Skeletal muscle tissue (tissue), 4 donors: ENCODE data around the gene MAL. TPM values are rescaled to one million over a fixed set of nuclear protein-coding genes. Genes with fewer than 3 reads are reported as not detected.

Experiments
- H3K27ac ChIP-seq: one replicate; pipeline ENCODE4 v1.7.0; 2013; ENCODE audit warnings: mild to moderate bottlenecking, low read depth, low read length, inconsistent platforms
- H3K27me3 ChIP-seq, 3 donors: one replicate each; pipeline ENCODE4 v1.7.0; 2013; ENCODE audit warnings: low read length in 3 of 3; ENCODE audit not compliant: control insufficient read depth in 3 of 3, insufficient read depth in 3 of 3
- H3K36me3 ChIP-seq, 3 donors: one replicate each; pipeline ENCODE4 v1.7.0; 2013; ENCODE audit warnings: low read length in 3 of 3; ENCODE audit not compliant: control insufficient read depth in 3 of 3, insufficient read depth in 3 of 3
- H3K4me1 ChIP-seq, 3 donors: one replicate each; pipeline ENCODE4 v1.7.0; 2013; ENCODE audit warnings: low read length in 3 of 3, mild to moderate bottlenecking in 3 of 3; ENCODE audit not compliant: control insufficient read depth in 3 of 3, insufficient read depth in 3 of 3
- H3K4me3 ChIP-seq, 3 donors: one replicate each; pipeline ENCODE4 v1.7.0; 2013; ENCODE audit warnings: low read length in 3 of 3
- H3K9ac ChIP-seq, 3 donors: one replicate each; pipeline ENCODE4 v1.7.0; 2013; ENCODE audit warnings: low read length in 3 of 3, mild to moderate bottlenecking in 3 of 3, moderate library complexity in 2 of 3, low read depth in 1 of 3
- H3K9me3 ChIP-seq, 3 donors: one replicate each; pipeline ENCODE4 v1.7.0; 2013; ENCODE audit warnings: low read length in 3 of 3; ENCODE audit not compliant: control insufficient read depth in 3 of 3
- total RNA-seq: library from RNA; depleted of rRNA; stranded (reverse); fragments of >200 nt; gene quantifications from one replicate; pipeline ENCODE4 v1.2.3, GENCODE V29; 2014
- donor health status: Osteomylitis.

The MAL gene
- total RNA-seq, 1 donor from 2014 or later, result 4.2 TPM

- H3K9ac ChIP-seq, result no peak overlapping the region
- H3K27me3 ChIP-seq, result peaks cover 5 to 12% (median 10%) of the 10 kb centered on the region in 3 donors
- H3K36me3 ChIP-seq, result no peaks in the 10 kb centered on the region
- H3K9me3 ChIP-seq, result no peaks in the 10 kb centered on the region
- H3K4me1 ChIP-seq, result no peaks in the 10 kb centered on the region
- H3K27ac ChIP-seq, result no peak overlapping the region
- no peak overlapping the region for H3K4me3 ChIP-seq
Observed at GRCh38 chr2:95051626-95052025, 26.1 kb downstream of the MAL start.

GRCh38 chr2:95052307-95052706 lies 26.8 kb downstream of the MAL start:
- H3K27me3 ChIP-seq, result peaks cover 5 to 12% (median 10%) of the 10 kb centered on the region in 3 donors

GRCh38 chr2:95052804-95053479 lies 27.4 kb downstream of the MAL start:
- Histone ChIP-seq H3K36me3 (no peaks in the 10 kb centered on the region), H3K4me1 (no peaks in the 10 kb centered on the region), H3K27me3 (peaks cover 5 to 12% (median 10%) of the 10 kb centered on the region in 3 donors), H3K9ac (no peak overlapping the region), H3K27ac (no peak overlapping the region), H3K9me3 (no peaks in the 10 kb centered on the region), H3K4me3 (no peak overlapping the region)

More at GRCh38 chr2:95052307-95052706, 26.8 kb downstream of the MAL start:
- H3K4me1 ChIP-seq, result no peaks in the 10 kb centered on the region
- H3K9me3 ChIP-seq, result no peaks in the 10 kb centered on the region
- H3K36me3 ChIP-seq, result no peaks in the 10 kb centered on the region
- no peak overlapping the region for H3K4me3 ChIP-seq
- H3K9ac ChIP-seq, result no peak overlapping the region
- no peak overlapping the region for H3K27ac ChIP-seq

- peaks cover 5 to 12% (median 12%) of the 10 kb centered on the region in 3 donors for H3K27me3 ChIP-seq
- no peaks in the 10 kb centered on the region for H3K4me1 ChIP-seq
- no peak overlapping the region for H3K4me3 ChIP-seq
- H3K36me3 ChIP-seq, result no peaks in the 10 kb centered on the region
- H3K9me3 ChIP-seq, result no peaks in the 10 kb centered on the region
- H3K9ac ChIP-seq, result no peak overlapping the region
- H3K27ac ChIP-seq, result no peak overlapping the region
Observed at GRCh38 chr2:95053543-95053942, 28.0 kb downstream of the MAL start.

- no peak overlapping the region for H3K4me3 ChIP-seq
- no peak overlapping the region for H3K27ac ChIP-seq
- no peaks in the 10 kb centered on the region for H3K36me3 ChIP-seq
- H3K27me3 ChIP-seq, result peaks cover 5 to 16% (median 14%) of the 10 kb centered on the region in 3 donors
- H3K4me1 ChIP-seq, result no peaks in the 10 kb centered on the region
- no peaks in the 10 kb centered on the region for H3K9me3 ChIP-seq
- no peak overlapping the region for H3K9ac ChIP-seq
Observed at GRCh38 chr2:95054016-95054415, 28.5 kb downstream of the MAL start.

- Histone ChIP-seq H3K4me1 (no peaks in the 10 kb centered on the region), H3K36me3 (no peaks in the 10 kb centered on the region), H3K9ac (no peak overlapping the region), H3K4me3 (no peak overlapping the region), H3K9me3 (no peaks in the 10 kb centered on the region), H3K27me3 (peaks cover 8 to 25% (median 18%) of the 10 kb centered on the region in 3 donors), H3K27ac (no peak overlapping the region)
Observed at GRCh38 chr2:95055262-95055661, 29.8 kb downstream of the MAL start.

GRCh38 chr2:95056044-95056443 lies 30.5 kb downstream of the MAL start:
- peaks cover 8 to 25% (median 21%) of the 10 kb centered on the region in 3 donors for H3K27me3 ChIP-seq
- no peak overlapping the region for H3K4me3 ChIP-seq
- H3K27ac ChIP-seq, result no peak overlapping the region
- H3K4me1 ChIP-seq, result no peaks in the 10 kb centered on the region
- no peaks in the 10 kb centered on the region for H3K9me3 ChIP-seq
- H3K36me3 ChIP-seq, result no peaks in the 10 kb centered on the region
- H3K9ac ChIP-seq, result no peak overlapping the region

GRCh38 chr2:95056461-95057459 lies 31.3 kb downstream of the MAL start:
- Histone ChIP-seq H3K4me3 (no peak overlapping the region), H3K9me3 (no peaks in the 10 kb centered on the region), H3K27ac (no peak overlapping the region), H3K9ac (no peak overlapping the region), H3K36me3 (no peaks in the 10 kb centered on the region), H3K4me1 (no peaks in the 10 kb centered on the region), H3K27me3 (peaks cover 8 to 25% (median 21%) of the 10 kb centered on the region in 3 donors)

GRCh38 chr2:95057535-95058370 lies 32.2 kb downstream of the MAL start:
- H3K36me3 ChIP-seq, result no peaks in the 10 kb centered on the region
- H3K4me1 ChIP-seq, result no peaks in the 10 kb centered on the region
- H3K27me3 ChIP-seq, result peaks cover 8 to 27% (median 18%) of the 10 kb centered on the region in 3 donors
- H3K9ac ChIP-seq, result no peak overlapping the region
- H3K9me3 ChIP-seq, result no peaks in the 10 kb centered on the region
- no peak overlapping the region for H3K27ac ChIP-seq
- no peak overlapping the region for H3K4me3 ChIP-seq
